ENCODE measurements around the gene SARNP.

- TF ChIP-seq CTCF (conservative IDR thresholded peaks at IDR 0.05 in 1 of 2, IDR thresholded peaks at IDR 0.05 in 1 of 2; ENCODE audit: low read depth in 1 of 2, low read length in 2 of 2) (no peak), EZH2 (IDR thresholded peaks at IDR 0.05; ENCODE audit: low read length, missing control alignments) (no peak)
Measured at GRCh38 chr12:55795950-55796349, 21.6 kb downstream of the SARNP start.
